Ascending aorta (tissue), 2 donors: Measurements from ENCODE around the gene XDH. TPM values are rescaled to one million over a fixed set of nuclear protein-coding genes. Genes with fewer than 3 reads are reported as not detected.

Source experiments
- DNase-seq, 2 donors: peaks; one replicate each; pipeline ENCODE4 v3.0.0-alpha.2; 2019; ENCODE audit warnings: low spot score in 2 of 2
- H3K27ac ChIP-seq, 2 donors: fragments of 200-600 bp; sonication (generic); one replicate each; pipeline ENCODE4 v1.5.1; 2016 to 2017; ENCODE audit warnings: mild to moderate bottlenecking in 1 of 2
- H3K27me3 ChIP-seq: fragments of 200-600 bp; sonication (generic); one replicate; pipeline ENCODE4 v1.5.1; 2017
- H3K36me3 ChIP-seq, 2 donors: fragments of 200-600 bp; sonication (generic); one replicate each; pipeline ENCODE4 v1.5.1; 2016
- H3K4me1 ChIP-seq, 2 donors: fragments of 200-600 bp; sonication (generic); one replicate each; pipeline ENCODE4 v1.5.1; 2016 to 2017; ENCODE audit warnings: mild to moderate bottlenecking in 1 of 2
- H3K4me3 ChIP-seq, 2 donors: fragments of 200-600 bp; sonication (generic); one replicate each; pipeline ENCODE4 v1.5.1; 2016 to 2017; ENCODE audit warnings: mild to moderate bottlenecking in 1 of 2
- H3K9me3 ChIP-seq, 2 donors: fragments of 200-600 bp; sonication (generic); one replicate each; pipeline ENCODE4 v1.5.1; 2016
- CTCF ChIP-seq, 3 experiments: fragments of 200-600 bp in 2 of 3; fragments of 450-650 bp in 1 of 3; sonication (generic) in 2 of 3; IDR thresholded peaks; one replicate each; pipeline ENCODE4 v1.5.1; 2016 to 2019; ENCODE audit warnings: antibody characterized with exemption in 3 of 3, mild to moderate bottlenecking in 1 of 3, moderate library complexity in 1 of 3
- intact Hi-C: fragments of 100-400 bp; cut with DNase I; formaldehyde crosslinking; loops from one replicate; pipeline ENCODE4 v1.15.1; 2023
- total RNA-seq: library from RNA; depleted of rRNA; stranded (reverse); fragments of >200 nt; gene quantifications from one replicate; pipeline ENCODE4 v1.1.0, GENCODE V29; 2016

Gene XDH
- total RNA-seq, 1 donor from 2014 or later, result not detected

GRCh38 chr2:31354837-31355236, 59.7 kb downstream of the XDH start:
- no peaks in the 10 kb centered on the region for H3K27me3 ChIP-seq
- no peak for TF ChIP-seq CTCF (IDR thresholded peaks at IDR 0.05)
- no peaks in the 10 kb centered on the region for H3K36me3 ChIP-seq
- no peaks in the 10 kb centered on the region for H3K4me1 ChIP-seq
- intact Hi-C loops, result no loop called here
- H3K9me3 ChIP-seq, result no peaks in the 10 kb centered on the region
- no peak overlapping the region for H3K4me3 ChIP-seq
- no peak for DNase-seq
- no peak overlapping the region for H3K27ac ChIP-seq

- Histone ChIP-seq H3K4me3 (no peak overlapping the region), H3K4me1 (no peaks in the 10 kb centered on the region), H3K36me3 (no peaks in the 10 kb centered on the region), H3K27me3 (no peaks in the 10 kb centered on the region), H3K27ac (no peak overlapping the region), H3K9me3 (no peaks in the 10 kb centered on the region)
- intact Hi-C loops, result no loop called here
- DNase-seq, result no peak
- TF ChIP-seq CTCF (IDR thresholded peaks at IDR 0.05), result no peak
Measured at GRCh38 chr2:31353179-31353578, 61.4 kb downstream of the XDH start.

- Histone ChIP-seq H3K36me3 (no peaks in the 10 kb centered on the region), H3K27me3 (no peaks in the 10 kb centered on the region), H3K4me3 (no peak overlapping the region), H3K4me1 (no peaks in the 10 kb centered on the region), H3K27ac (no peak overlapping the region), H3K9me3 (no peaks in the 10 kb centered on the region)
- no peak for DNase-seq
- no peak for TF ChIP-seq CTCF (IDR thresholded peaks at IDR 0.05)
- intact Hi-C loops, result no loop called here
Measured at GRCh38 chr2:31349684-31350083, 64.9 kb downstream of the XDH start.

- no peak for DNase-seq
- no peaks in the 10 kb centered on the region for H3K27me3 ChIP-seq
- no peak for TF ChIP-seq CTCF (IDR thresholded peaks at IDR 0.05)
- no peaks in the 10 kb centered on the region for H3K9me3 ChIP-seq
- no peaks in the 10 kb centered on the region for H3K36me3 ChIP-seq
- H3K4me1 ChIP-seq, result no peaks in the 10 kb centered on the region
- intact Hi-C loops, result no loop called here
- no peak overlapping the region for H3K4me3 ChIP-seq
- no peak overlapping the region for H3K27ac ChIP-seq
Measured at GRCh38 chr2:31349160-31349559, 65.4 kb downstream of the XDH start.

- DNase-seq, result no peak
- intact Hi-C loops, result no loop called here
Measured at GRCh38 chr2:31348618-31349017, 65.9 kb downstream of the XDH start.

More at GRCh38 chr2:31348618-31349017, 65.9 kb downstream of the XDH start:
- H3K9me3 ChIP-seq, result no peaks in the 10 kb centered on the region
- H3K27ac ChIP-seq, result no peak overlapping the region
- no peaks in the 10 kb centered on the region for H3K27me3 ChIP-seq
- no peak overlapping the region for H3K4me3 ChIP-seq
- no peak for TF ChIP-seq CTCF (IDR thresholded peaks at IDR 0.05)
- H3K4me1 ChIP-seq, result no peaks in the 10 kb centered on the region
- H3K36me3 ChIP-seq, result no peaks in the 10 kb centered on the region
